Right lobe of liver (tissue), 4 donors: ENCODE results near the gene PDIK1L.

ENCODE experiments used
- POLR2A ChIP-seq: fragments of 450-650 bp; IDR thresholded peaks from one replicate; pipeline ENCODE4 v1.6.1; 2017; ENCODE audit warnings: antibody characterized with exemption, mild to moderate bottlenecking
- TF ChIP-seq, protein P1 (sequence below), 4 donors: fragments of 200-600 bp in 3 of 4; fragments of 450-650 bp in 1 of 4; IDR thresholded peaks; one replicate each; pipeline versions ENCODE4 v1.5.1 to v1.8.0; 2016 to 2022; ENCODE audit warnings: antibody characterized with exemption in 4 of 4, mild to moderate bottlenecking in 2 of 4
- donor health status: DM: no; HTN: no; CAD: no.
- donor health status: DM: no; HTN: no; CAD: no.
- donor health status: DM: no; HTN: yes; CAD: no.

DNA sequence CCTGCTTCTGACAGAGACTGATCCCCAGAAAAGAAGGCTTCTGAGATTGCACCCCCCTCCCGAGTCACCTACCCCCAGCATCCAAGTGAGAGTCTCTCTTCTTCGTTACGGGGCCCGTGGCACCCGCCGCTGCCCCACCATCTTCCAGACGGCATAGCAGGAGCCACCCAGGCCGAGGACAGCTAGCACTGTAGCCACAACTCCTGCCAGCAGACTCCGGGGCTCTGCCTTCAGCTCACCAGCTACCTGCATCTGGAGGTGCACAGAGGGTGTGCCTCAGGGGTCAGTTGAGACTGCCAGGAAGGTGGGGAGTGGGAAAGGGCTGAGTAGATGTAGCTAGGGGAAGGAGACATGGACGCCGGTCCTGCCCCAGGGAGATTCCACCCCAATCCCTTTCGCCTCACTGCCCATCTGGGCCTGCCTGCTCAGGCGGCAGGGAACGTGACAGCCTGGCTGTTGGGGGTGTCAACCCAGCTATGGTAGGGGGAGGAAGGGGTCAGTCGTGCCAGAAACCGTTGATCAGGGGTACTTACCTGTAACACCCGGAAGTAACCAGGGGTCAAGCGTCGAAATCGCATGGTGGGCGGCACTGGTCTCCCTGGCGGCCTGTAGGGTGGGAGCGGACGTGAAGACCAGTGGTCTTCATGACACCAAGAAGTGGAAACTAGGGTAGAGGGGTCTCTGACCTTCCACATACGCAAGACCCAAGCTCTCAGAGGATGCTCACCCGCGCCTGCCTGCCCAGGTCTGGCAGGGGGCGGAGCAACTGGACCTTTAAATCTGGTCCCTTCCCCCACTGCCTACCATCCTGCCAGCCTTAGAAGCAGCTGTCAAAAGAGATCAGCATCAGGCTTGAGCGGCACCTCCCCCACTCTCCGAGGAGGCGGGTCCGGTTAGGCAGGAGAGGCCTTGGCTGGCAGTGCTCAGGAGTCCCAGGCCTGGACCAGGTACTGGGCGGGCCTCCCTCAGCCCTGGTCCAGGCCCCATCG, 59.8 kb downstream of the PDIK1L start, which contains the start of gene ZNF593OS:
- no peak for TF ChIP-seq POLR2A
- TF ChIP-seq, protein P1, sequence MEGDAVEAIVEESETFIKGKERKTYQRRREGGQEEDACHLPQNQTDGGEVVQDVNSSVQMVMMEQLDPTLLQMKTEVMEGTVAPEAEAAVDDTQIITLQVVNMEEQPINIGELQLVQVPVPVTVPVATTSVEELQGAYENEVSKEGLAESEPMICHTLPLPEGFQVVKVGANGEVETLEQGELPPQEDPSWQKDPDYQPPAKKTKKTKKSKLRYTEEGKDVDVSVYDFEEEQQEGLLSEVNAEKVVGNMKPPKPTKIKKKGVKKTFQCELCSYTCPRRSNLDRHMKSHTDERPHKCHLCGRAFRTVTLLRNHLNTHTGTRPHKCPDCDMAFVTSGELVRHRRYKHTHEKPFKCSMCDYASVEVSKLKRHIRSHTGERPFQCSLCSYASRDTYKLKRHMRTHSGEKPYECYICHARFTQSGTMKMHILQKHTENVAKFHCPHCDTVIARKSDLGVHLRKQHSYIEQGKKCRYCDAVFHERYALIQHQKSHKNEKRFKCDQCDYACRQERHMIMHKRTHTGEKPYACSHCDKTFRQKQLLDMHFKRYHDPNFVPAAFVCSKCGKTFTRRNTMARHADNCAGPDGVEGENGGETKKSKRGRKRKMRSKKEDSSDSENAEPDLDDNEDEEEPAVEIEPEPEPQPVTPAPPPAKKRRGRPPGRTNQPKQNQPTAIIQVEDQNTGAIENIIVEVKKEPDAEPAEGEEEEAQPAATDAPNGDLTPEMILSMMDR (IDR thresholded peaks at IDR 0.05): no peak
